Stimulated activated CD8-positive, alpha-beta memory T cell treated with anti-CD3 and anti-CD28 coated beads, Interleukin-2, amount 100 ng/mL, for 48 hours (primary cell): ENCODE results near the gene PNPLA1.

Source experiments
- DNase-seq, 2 donors: peaks; one replicate each; pipeline ENCODE4 v3.0.0-alpha.2; 2020; ENCODE audit warnings: low read depth in 2 of 2

PNPLA1 gene

GRCh38 chr6:36246506-36247268, 23.2 kb upstream of the PNPLA1 start:
- no peak for DNase-seq

GRCh38 chr6:36247693-36248092, 22.2 kb upstream of the PNPLA1 start:
- no peak for DNase-seq

- no peak for DNase-seq
These were observed 20.9 kb upstream of the PNPLA1 start for GRCh38 chr6:36248980-36249379.

- no peak for DNase-seq
These were observed 20.3 kb upstream of the PNPLA1 start for GRCh38 chr6:36249536-36249935.

- no peak for DNase-seq
These were observed 17.9 kb upstream of the PNPLA1 start for GRCh38 chr6:36252005-36252404.

- no peak for DNase-seq
These were observed 6.4 kb upstream of the PNPLA1 start for GRCh38 chr6:36263390-36264000.

GRCh38 chr6:36265744-36266143, 4.1 kb upstream of the PNPLA1 start:
- DNase-seq = no peak

- DNase-seq = no peak
These were observed 2.8 kb upstream of the PNPLA1 start for GRCh38 chr6:36266913-36267644.

- DNase-seq = no peak
These were observed 2.0 kb upstream of the PNPLA1 start for GRCh38 chr6:36267731-36268477.

GRCh38 chr6:36268478-36269275, 1.2 kb upstream of the PNPLA1 start:
- no peak for DNase-seq

GRCh38 chr6:36272234-36272633, 2.4 kb downstream of the PNPLA1 start:
- DNase-seq = no peak

- DNase-seq = no peak
These were observed 3.2 kb downstream of the PNPLA1 start for GRCh38 chr6:36273067-36273466.

GRCh38 chr6:36273802-36274514, 4.1 kb downstream of the PNPLA1 start:
- DNase-seq = no peak

GRCh38 chr6:36276581-36277536, 7.0 kb downstream of the PNPLA1 start:
- no peak for DNase-seq

- DNase-seq = no peak
These were observed 8.1 kb downstream of the PNPLA1 start for GRCh38 chr6:36277946-36278470.

GRCh38 chr6:36280467-36280866, 10.6 kb downstream of the PNPLA1 start:
- DNase-seq = no peak

GRCh38 chr6:36280983-36281382, 11.1 kb downstream of the PNPLA1 start:
- no peak for DNase-seq

GRCh38 chr6:36283608-36284007, 13.7 kb downstream of the PNPLA1 start:
- DNase-seq = no peak

GRCh38 chr6:36284359-36284758, 14.5 kb downstream of the PNPLA1 start:
- DNase-seq = no peak
